Neural progenitor cell (in vitro differentiated cells): ENCODE data around the gene CRHR2. TPM values are rescaled to one million over a fixed set of nuclear protein-coding genes. Genes with fewer than 3 reads are reported as not detected.

ENCODE experiments used
- DNase-seq: peaks from one replicate; pipeline ENCODE4 v3.0.0-alpha.2; 2016; ENCODE audit warnings: low spot score
- H2AFZ ChIP-seq: fragments of 200-600 bp; sonication (generic); replicated peaks from 2 replicates; pipeline ENCODE4 v1.6.1; 2016; ENCODE audit warnings: antibody characterized with exemption
- H3F3A ChIP-seq: fragments of 200-600 bp; sonication (generic); 2 replicates; pipeline ENCODE4 v1.6.1; 2016; ENCODE audit warnings: antibody characterized with exemption, low read depth
- H3K27ac ChIP-seq: fragments of 200-600 bp; sonication (generic); 2 replicates; pipeline ENCODE4 v1.5.1; 2016; ENCODE audit warnings: mild to moderate bottlenecking
- H3K27me3 ChIP-seq: fragments of 200-600 bp; sonication (generic); 2 replicates; pipeline ENCODE4 v1.6.1; 2016; ENCODE audit warnings: mild to moderate bottlenecking, moderate library complexity
- H3K36me3 ChIP-seq: fragments of 200-600 bp; sonication (generic); 2 replicates; pipeline ENCODE4 v1.5.1; 2016
- H3K4me1 ChIP-seq: fragments of 200-600 bp; sonication (generic); 2 replicates; pipeline ENCODE4 v1.6.1; 2016; ENCODE audit warnings: mixed run types
- H3K4me2 ChIP-seq: fragments of 200-600 bp; sonication (generic); 2 replicates; pipeline ENCODE4 v1.6.1; 2016
- H3K4me3 ChIP-seq: fragments of 200-600 bp; sonication (generic); 2 replicates; pipeline ENCODE4 v1.5.1; 2016
- H3K79me2 ChIP-seq: fragments of 200-600 bp; sonication (generic); 2 replicates; pipeline ENCODE4 v1.6.1; 2016; ENCODE audit warnings: low read depth
- H3K9ac ChIP-seq: fragments of 200-600 bp; sonication (generic); 2 replicates; pipeline ENCODE4 v1.6.1; 2016
- H3K9me3 ChIP-seq: fragments of 200-600 bp; sonication (generic); 2 replicates; pipeline ENCODE4 v1.5.1; 2016; ENCODE audit warnings: low read depth
- H4K20me1 ChIP-seq: fragments of 200-600 bp; sonication (generic); 2 replicates; pipeline ENCODE4 v1.6.1; 2016; ENCODE audit warnings: low read depth
- H3K27ac Mint-ChIP-seq: 3 replicates; pipeline ENCODE4 v1.8.0; 2021; ENCODE audit warnings: mixed read lengths
- H3K27me3 Mint-ChIP-seq: 2 replicates; pipeline ENCODE4 v1.8.0; 2022; ENCODE audit warnings: low read depth, mild to moderate bottlenecking, inconsistent platforms, moderate library complexity, mixed read lengths; ENCODE audit not compliant: insufficient read depth
- H3K36me3 Mint-ChIP-seq: 3 replicates; pipeline ENCODE4 v1.8.0; 2021; ENCODE audit warnings: mixed read lengths
- H3K4me1 Mint-ChIP-seq: 3 replicates; pipeline ENCODE4 v1.8.0; 2021; ENCODE audit warnings: mixed read lengths
- H3K4me3 Mint-ChIP-seq: 3 replicates; pipeline ENCODE4 v1.8.0; 2021; ENCODE audit warnings: mild to moderate bottlenecking, moderate library complexity, mixed read lengths
- H3K9me3 Mint-ChIP-seq: 3 replicates; pipeline ENCODE4 v1.8.0; 2020; ENCODE audit warnings: mixed read lengths
- EZH2 ChIP-seq: fragments of 200-600 bp; sonication (generic); IDR thresholded peaks from 2 replicates; pipeline ENCODE4 v1.6.1; 2017; ENCODE audit warnings: antibody characterized with exemption, mild to moderate bottlenecking, moderate library complexity
- EZH2phosphoT487 ChIP-seq: fragments of 200-600 bp; sonication (generic); IDR thresholded peaks from 2 replicates; pipeline ENCODE4 v1.6.1; 2017; ENCODE audit warnings: antibody characterized with exemption
- total RNA-seq: library from RNA; depleted of rRNA; stranded (reverse); fragments of >200 nt; gene quantifications from 2 replicates; pipeline ENCODE4 v1.2.3, GENCODE V29; 2015; ENCODE audit warnings: low replicate concordance
- TF ChIP-seq, protein P1 (sequence below): fragments of 200-600 bp; sonication (generic); IDR thresholded peaks from 2 replicates; pipeline ENCODE4 v1.5.1; 2017; ENCODE audit warnings: antibody characterized with exemption, mild to moderate bottlenecking

CRHR2 gene
- total RNA-seq, 1 donor from 2014 or later: not detected

DNA sequence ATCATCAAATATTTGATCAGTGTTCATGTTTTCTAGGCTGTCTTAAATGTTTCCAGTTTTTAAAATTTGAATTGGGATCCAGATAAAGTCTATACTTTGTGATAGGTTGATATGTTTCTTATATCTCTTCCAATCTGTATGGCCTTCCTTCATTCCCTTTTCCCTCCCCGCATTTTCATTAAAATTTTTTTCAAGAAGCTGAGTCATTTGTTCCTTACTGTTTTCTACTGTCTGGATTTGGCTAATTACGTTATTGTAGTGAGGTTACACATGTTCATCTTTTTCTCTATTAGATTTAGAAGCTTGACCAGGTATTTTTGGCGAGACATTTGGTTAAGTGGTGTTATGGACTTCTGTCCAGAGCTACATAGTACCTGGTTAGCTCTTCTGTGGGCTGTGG is 76.4 kb downstream of the CRHR2 start:
- Histone ChIP-seq H2AFZ (no peak overlapping the region), H3K4me3 (no peak overlapping the region), H3K4me2 (no peak overlapping the region), H3K4me1 (no peaks in the 10 kb centered on the region), H3K27ac (no peak overlapping the region), H3K9ac (no peak overlapping the region), H3K79me2 (no peaks in the 10 kb centered on the region), H3F3A (no peaks in the 10 kb centered on the region), H3K27me3 (no peaks in the 10 kb centered on the region), H4K20me1 (no peaks in the 10 kb centered on the region), H3K9me3 (no peaks in the 10 kb centered on the region), H3K36me3 (peaks cover 31% of the 10 kb centered on the region)
- DNase-seq: no peak
- Mint-ChIP-seq H3K9me3 (no peaks in the 10 kb centered on the region), H3K27ac (no peak overlapping the region), H3K4me3 (no peak overlapping the region), H3K27me3 (peaks cover 2% of the 10 kb centered on the region), H3K36me3 (peaks cover 38% of the 10 kb centered on the region), H3K4me1 (no peaks in the 10 kb centered on the region)
- TF ChIP-seq EZH2 (no peak), EZH2phosphoT487 (no peak)
- TF ChIP-seq, protein P1, sequence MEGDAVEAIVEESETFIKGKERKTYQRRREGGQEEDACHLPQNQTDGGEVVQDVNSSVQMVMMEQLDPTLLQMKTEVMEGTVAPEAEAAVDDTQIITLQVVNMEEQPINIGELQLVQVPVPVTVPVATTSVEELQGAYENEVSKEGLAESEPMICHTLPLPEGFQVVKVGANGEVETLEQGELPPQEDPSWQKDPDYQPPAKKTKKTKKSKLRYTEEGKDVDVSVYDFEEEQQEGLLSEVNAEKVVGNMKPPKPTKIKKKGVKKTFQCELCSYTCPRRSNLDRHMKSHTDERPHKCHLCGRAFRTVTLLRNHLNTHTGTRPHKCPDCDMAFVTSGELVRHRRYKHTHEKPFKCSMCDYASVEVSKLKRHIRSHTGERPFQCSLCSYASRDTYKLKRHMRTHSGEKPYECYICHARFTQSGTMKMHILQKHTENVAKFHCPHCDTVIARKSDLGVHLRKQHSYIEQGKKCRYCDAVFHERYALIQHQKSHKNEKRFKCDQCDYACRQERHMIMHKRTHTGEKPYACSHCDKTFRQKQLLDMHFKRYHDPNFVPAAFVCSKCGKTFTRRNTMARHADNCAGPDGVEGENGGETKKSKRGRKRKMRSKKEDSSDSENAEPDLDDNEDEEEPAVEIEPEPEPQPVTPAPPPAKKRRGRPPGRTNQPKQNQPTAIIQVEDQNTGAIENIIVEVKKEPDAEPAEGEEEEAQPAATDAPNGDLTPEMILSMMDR: no peak

DNA sequence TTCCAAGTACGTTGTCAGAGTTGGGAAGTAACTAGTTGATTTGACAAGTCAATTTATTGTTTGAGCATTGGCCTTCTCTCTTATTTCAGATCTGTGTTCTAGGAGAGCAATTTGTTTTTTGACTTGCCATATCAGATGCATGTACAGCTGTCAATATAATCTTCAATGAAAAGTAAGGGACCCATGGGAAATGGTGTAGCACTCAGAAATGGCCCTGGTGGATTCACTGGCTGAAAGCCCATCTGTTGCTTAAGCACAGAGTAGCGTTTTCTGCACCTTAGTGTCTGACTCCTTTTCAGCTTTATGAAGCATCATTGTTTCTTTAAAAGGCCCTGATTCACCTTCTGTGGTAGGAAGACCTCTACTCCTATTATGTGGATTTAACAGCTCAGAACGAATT is 77.4 kb downstream of the CRHR2 start:
- Histone ChIP-seq H3K27ac (no peak overlapping the region), H3K79me2 (peaks cover 3% of the 10 kb centered on the region), H3K9ac (no peak overlapping the region), H3K9me3 (no peaks in the 10 kb centered on the region), H3K4me1 (no peaks in the 10 kb centered on the region), H3F3A (no peaks in the 10 kb centered on the region), H3K27me3 (no peaks in the 10 kb centered on the region), H2AFZ (no peak overlapping the region), H4K20me1 (no peaks in the 10 kb centered on the region), H3K4me3 (no peak overlapping the region), H3K36me3 (peaks cover 36% of the 10 kb centered on the region), H3K4me2 (no peak overlapping the region)
- no peaks in the 10 kb centered on the region for H3K4me1 Mint-ChIP-seq
- TF ChIP-seq, protein P1: no peak
- no peak for TF ChIP-seq EZH2
- TF ChIP-seq EZH2phosphoT487: no peak
- H3K4me3 Mint-ChIP-seq: no peak overlapping the region
- peaks cover 40% of the 10 kb centered on the region for H3K36me3 Mint-ChIP-seq
- H3K27ac Mint-ChIP-seq: no peak overlapping the region
- no peaks in the 10 kb centered on the region for H3K9me3 Mint-ChIP-seq
- peaks cover 2% of the 10 kb centered on the region for H3K27me3 Mint-ChIP-seq
- DNase-seq: no peak

Other genes starting within 250 kb of the CRHR2 start
- 5.0 and 7.4 TPM in 2 replicates for gene NOD1, start 203.7 kb downstream of the CRHR2 start, total RNA-seq
- gene GGCT, start 177.6 kb downstream of the CRHR2 start, total RNA-seq: 97.1 and 160 TPM in 2 replicates
- 95.9 and 116 TPM in 2 replicates for gene GARS1, start 87.6 kb downstream of the CRHR2 start, total RNA-seq
- 5.0 and 7.8 TPM in 2 replicates for gene INMT, start 69.7 kb upstream of the CRHR2 start, total RNA-seq
- gene MINDY4, start 89.0 kb upstream of the CRHR2 start, total RNA-seq: 5.2 and 5.9 TPM in 2 replicates
- 0.87 TPM in 1 of 2 replicates, not detected in the other for gene AQP1, start 229.4 kb upstream of the CRHR2 start, total RNA-seq